Measurements from ENCODE around the gene ALOX5.

Gene ALOX5

GRCh38 chr10:45427262-45427969, 53.4 kb downstream of the ALOX5 start:
- DNase-seq (ENCODE audit: low read depth in 1 of 2, low spot score in 1 of 2): no peak
- H3K27ac ChIP-seq (replicated peaks): no peak overlapping the region
- no peaks in the 10 kb centered on the region for H3K27me3 ChIP-seq (ENCODE audit: insufficient read depth, poor library complexity, severe bottlenecking)
- no peak overlapping the region for H3K4me3 ChIP-seq (replicated peaks; ENCODE audit: insufficient read depth, low read length)
- no peak for TF ChIP-seq SPI1 (IDR thresholded peaks at IDR 0.05; ENCODE audit: borderline replicate concordance, low read depth)
- TF ChIP-seq CTCF (IDR thresholded peaks at IDR 0.05; ENCODE audit: insufficient read depth, low read length): no peak
- TF ChIP-seq GABPA (IDR thresholded peaks at IDR 0.05; ENCODE audit: low read depth): no peak
- no peak for TF ChIP-seq REST (IDR thresholded peaks at IDR 0.05; ENCODE audit: insufficient replicate concordance, low read depth)
- no peak for TF ChIP-seq POLR2AphosphoS5 (IDR thresholded peaks at IDR 0.05; ENCODE audit: low read depth)

GRCh38 chr10:45427970-45428366, 54.0 kb downstream of the ALOX5 start:
- H3K27ac ChIP-seq (replicated peaks): no peak overlapping the region
- no peak for TF ChIP-seq GABPA (IDR thresholded peaks at IDR 0.05; ENCODE audit: low read depth)
- no peak for TF ChIP-seq REST (IDR thresholded peaks at IDR 0.05; ENCODE audit: insufficient replicate concordance, low read depth)
- TF ChIP-seq SPI1 (IDR thresholded peaks at IDR 0.05; ENCODE audit: borderline replicate concordance, low read depth): no peak
- no peak for TF ChIP-seq CTCF (IDR thresholded peaks at IDR 0.05; ENCODE audit: insufficient read depth, low read length)
- TF ChIP-seq POLR2AphosphoS5 (IDR thresholded peaks at IDR 0.05; ENCODE audit: low read depth): no peak
- DNase-seq (ENCODE audit: low read depth in 1 of 2, low spot score in 1 of 2): no peak
- no peaks in the 10 kb centered on the region for H3K27me3 ChIP-seq (ENCODE audit: insufficient read depth, poor library complexity, severe bottlenecking)
- H3K4me3 ChIP-seq (replicated peaks; ENCODE audit: insufficient read depth, low read length): no peak overlapping the region

- Histone ChIP-seq H3K4me3 (replicated peaks; ENCODE audit: insufficient read depth, low read length) (no peak overlapping the region), H3K27ac (replicated peaks) (no peak overlapping the region), H3K27me3 (ENCODE audit: insufficient read depth, poor library complexity, severe bottlenecking) (no peaks in the 10 kb centered on the region)
- no peak for DNase-seq (ENCODE audit: low read depth in 1 of 2, low spot score in 1 of 2)
- TF ChIP-seq CTCF (IDR thresholded peaks at IDR 0.05; ENCODE audit: insufficient read depth, low read length): no peak
- TF ChIP-seq REST (IDR thresholded peaks at IDR 0.05; ENCODE audit: insufficient replicate concordance, low read depth): no peak
- TF ChIP-seq SPI1 (IDR thresholded peaks at IDR 0.05; ENCODE audit: borderline replicate concordance, low read depth): no peak
- TF ChIP-seq GABPA (IDR thresholded peaks at IDR 0.05; ENCODE audit: low read depth): no peak
- no peak for TF ChIP-seq POLR2AphosphoS5 (IDR thresholded peaks at IDR 0.05; ENCODE audit: low read depth)
These were observed 54.8 kb downstream of the ALOX5 start for GRCh38 chr10:45428611-45429510.
